Activated CD4-positive, CD25-positive, alpha-beta regulatory T cell treated with anti-CD3 and anti-CD28 coated beads, Interleukin-2, amount 50 U/mL, for 24 hours (primary cell): ENCODE data around the gene MINAR1.

ENCODE experiments used
- ATAC-seq, 2 donors: fragments of 150-1000 bp; cut with Tn5 transposase; one replicate each; pipeline ENCODE4 v1.10.0; 2021; ENCODE audit warnings: mild to moderate bottlenecking in 1 of 2, moderate library complexity in 1 of 2

Gene MINAR1

DNA sequence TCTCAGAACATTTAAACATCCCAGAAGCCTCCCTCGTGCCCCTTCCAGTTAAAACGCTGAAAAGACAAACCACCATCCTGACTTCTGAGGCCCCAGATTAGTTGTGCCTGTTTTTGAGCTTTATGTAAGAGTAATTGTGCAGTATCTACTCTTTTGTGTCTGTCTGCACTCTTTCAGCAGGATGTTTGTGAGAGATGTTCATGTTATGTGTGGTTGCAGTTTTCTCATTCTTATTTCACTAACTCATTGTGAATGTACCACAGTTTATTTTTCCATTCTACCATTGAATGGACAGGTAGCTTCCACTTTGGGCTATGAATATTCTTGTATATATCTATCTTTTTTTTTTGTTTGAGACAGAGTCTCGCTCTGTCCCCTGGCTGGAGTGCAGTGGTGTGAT is 40.3 kb downstream of the MINAR1 start:
- no peak for ATAC-seq

DNA sequence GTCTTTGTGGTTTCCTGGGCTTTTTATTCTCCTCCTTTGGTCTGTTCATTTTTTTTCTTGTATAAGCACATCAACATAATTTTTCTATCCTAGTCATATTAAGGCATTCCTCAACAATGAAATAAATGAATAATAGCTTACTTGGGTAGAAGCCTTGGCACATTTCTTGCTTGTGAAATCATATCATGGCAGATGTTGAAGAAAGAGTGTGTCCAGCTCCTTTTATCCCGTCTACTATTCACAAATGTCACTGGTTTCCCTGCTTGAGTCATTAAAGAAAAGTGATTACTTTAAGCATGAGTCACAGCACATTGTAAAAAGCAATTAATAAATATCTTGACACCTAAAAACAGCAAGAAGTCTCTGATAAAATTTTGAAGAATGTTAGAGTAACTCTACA is 42.1 kb downstream of the MINAR1 start:
- no peak for ATAC-seq

DNA sequence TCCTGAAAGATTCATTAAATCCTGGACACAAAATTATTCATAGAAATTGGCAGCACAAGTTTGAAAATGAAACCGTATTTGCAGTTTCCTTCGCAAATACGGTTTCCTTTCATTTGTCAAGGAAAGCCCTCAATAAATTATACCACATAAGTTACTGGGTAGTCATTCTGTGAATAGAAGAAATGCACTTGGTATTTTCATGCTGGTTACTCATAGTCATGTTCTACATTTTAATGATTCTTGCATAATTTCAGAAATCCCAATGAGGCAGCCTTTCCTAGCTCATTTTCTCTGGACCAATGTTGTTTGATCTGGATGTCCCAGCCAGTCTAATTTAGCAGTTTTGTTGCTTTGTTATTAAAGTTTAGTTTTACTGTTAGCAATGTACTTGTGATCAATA is 43.2 kb downstream of the MINAR1 start:
- no peak for ATAC-seq

DNA sequence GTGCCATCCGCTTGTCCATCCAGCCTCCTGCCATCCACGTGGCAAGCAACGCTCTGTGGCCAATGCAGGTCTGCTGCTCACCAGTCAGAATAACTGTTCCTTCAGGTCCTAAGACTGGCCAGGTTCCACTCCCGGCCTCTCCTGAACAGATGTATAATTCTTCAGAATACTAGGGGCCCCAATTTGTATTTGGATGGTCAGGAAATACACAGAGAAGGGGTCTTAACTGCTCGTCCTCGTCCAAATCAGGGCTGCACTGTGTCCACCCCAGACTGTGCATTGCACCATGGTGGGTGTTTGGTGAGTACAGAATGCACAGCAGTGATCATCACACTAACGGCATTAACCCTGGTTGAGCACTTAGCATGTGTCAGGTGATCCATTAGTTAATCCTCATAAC is 46.0 kb downstream of the MINAR1 start:
- no peak for ATAC-seq

DNA sequence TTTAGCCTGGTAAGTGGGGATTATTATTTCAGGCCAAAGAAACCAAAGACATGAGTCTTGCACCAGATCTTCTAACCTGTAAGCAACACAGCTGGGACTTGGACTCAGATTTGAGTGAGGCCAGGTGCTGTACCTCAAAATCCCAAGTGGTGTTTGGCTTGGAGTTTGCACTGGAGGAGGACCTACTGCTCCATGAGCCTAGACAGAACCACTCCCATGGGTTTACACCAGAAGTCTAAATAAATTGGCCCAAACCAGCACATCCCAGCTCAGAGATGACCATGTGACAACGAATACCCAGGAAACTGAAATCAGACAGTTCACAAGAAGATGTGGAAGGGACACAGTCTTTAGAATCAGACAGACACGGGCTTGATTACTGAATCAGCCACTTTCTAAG is 47.5 kb downstream of the MINAR1 start:
- no peak for ATAC-seq

DNA sequence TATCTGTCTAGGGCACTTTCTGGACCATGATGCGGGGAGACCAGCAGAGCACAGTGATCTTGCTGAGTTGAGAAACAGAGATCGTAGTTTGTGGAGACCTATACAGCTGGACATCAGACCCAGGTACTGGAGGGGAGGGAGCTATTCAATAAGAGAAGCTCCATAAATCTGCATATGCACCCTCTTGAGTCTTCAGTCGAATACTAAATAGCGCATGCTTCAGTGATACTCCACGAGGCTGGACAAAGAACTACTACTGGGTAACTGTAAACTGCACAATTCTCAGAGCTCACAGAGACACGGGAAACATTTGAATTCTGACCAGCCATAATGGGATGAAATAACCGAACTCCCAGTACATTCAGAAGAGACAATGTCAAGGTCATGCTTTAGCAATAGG is 49.7 kb downstream of the MINAR1 start:
- no peak for ATAC-seq
